B cell (primary cell): ENCODE measurements around the gene NTRK2.

ENCODE experiments used
- EZH2 ChIP-seq: IDR thresholded peaks from 2 replicates; pipeline ENCODE4 v1.6.1; 2012; ENCODE audit warnings: borderline replicate concordance, low read depth, mild to moderate bottlenecking, moderate library complexity, low read length; ENCODE audit not compliant: insufficient read depth, poor library complexity, severe bottlenecking
- TF ChIP-seq, protein P1 (sequence below): fragments of 200-600 bp; IDR thresholded peaks from one replicate; pipeline ENCODE4 v1.8.0; 2022; ENCODE audit warnings: antibody characterized with exemption, mild to moderate bottlenecking

- TF ChIP-seq, protein P1, sequence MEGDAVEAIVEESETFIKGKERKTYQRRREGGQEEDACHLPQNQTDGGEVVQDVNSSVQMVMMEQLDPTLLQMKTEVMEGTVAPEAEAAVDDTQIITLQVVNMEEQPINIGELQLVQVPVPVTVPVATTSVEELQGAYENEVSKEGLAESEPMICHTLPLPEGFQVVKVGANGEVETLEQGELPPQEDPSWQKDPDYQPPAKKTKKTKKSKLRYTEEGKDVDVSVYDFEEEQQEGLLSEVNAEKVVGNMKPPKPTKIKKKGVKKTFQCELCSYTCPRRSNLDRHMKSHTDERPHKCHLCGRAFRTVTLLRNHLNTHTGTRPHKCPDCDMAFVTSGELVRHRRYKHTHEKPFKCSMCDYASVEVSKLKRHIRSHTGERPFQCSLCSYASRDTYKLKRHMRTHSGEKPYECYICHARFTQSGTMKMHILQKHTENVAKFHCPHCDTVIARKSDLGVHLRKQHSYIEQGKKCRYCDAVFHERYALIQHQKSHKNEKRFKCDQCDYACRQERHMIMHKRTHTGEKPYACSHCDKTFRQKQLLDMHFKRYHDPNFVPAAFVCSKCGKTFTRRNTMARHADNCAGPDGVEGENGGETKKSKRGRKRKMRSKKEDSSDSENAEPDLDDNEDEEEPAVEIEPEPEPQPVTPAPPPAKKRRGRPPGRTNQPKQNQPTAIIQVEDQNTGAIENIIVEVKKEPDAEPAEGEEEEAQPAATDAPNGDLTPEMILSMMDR: no peak
- TF ChIP-seq EZH2: no peak
These were observed 150.0 kb downstream of the NTRK2 start for GRCh38 chr9:84819491-84819991.
